Testis (tissue), 2 donors: ENCODE measurements around the gene GNPAT.

Source experiments
- CTCF ChIP-seq, 3 experiments: fragments of 450-650 bp in 2 of 3; fragments of 200-600 bp in 1 of 3; sonication (generic) in 1 of 3; IDR thresholded peaks; one replicate each; pipeline ENCODE4 v1.5.1; 2016 to 2019; ENCODE audit warnings: antibody characterized with exemption in 3 of 3, mild to moderate bottlenecking in 2 of 3, moderate library complexity in 1 of 3
- POLR2A ChIP-seq: fragments of 450-650 bp; IDR thresholded peaks from one replicate; pipeline ENCODE4 v1.6.1; 2017; ENCODE audit warnings: antibody characterized with exemption, mild to moderate bottlenecking, moderate library complexity

- TF ChIP-seq CTCF (IDR thresholded peaks at IDR 0.05) = no peak
- TF ChIP-seq POLR2A = no peak
Observed at GRCh38 chr1:231310391-231310934, 69.5 kb downstream of the GNPAT start.
